Activated CD4-positive, alpha-beta memory T cell treated with anti-CD3 and anti-CD28 coated beads, Interleukin-2, amount 10 ng/mL, durations not matched to agents 7 days and 5 days (primary cell): ENCODE data around the gene EIF3D. TPM values are rescaled to one million over a fixed set of nuclear protein-coding genes. Genes with fewer than 3 reads are reported as not detected.
"Not testable (repeated sequence)": the region's sequence is repeated elsewhere in the genome, so short reads cannot be mapped to it uniquely, and the experiment has no call there.

Experiments used
- CTCF ChIA-PET: fragments of 350-600 bp; sonication (Branson Sonifier 250); formaldehyde crosslinking; loops from one replicate; lab custom pipeline; 2021; ENCODE audit warnings: antibody characterized with exemption, inconsistent platforms; lab: Charles Lee
- POLR2A ChIA-PET: fragments of 350-600 bp; sonication (Branson Sonifier 250); formaldehyde crosslinking; loops from one replicate; lab custom pipeline; 2021; ENCODE audit warnings: antibody characterized with exemption; lab: Charles Lee
- DNase-seq: peaks from one replicate; pipeline ENCODE4 v3.0.0-alpha.2; 2020
- H3K27ac Mint-ChIP-seq: one replicate; pipeline ENCODE4 v1.8.0; 2021; ENCODE audit warnings: mild to moderate bottlenecking, mixed read lengths
- H3K27me3 Mint-ChIP-seq: one replicate; pipeline ENCODE4 v1.8.0; 2021; ENCODE audit warnings: mixed read lengths
- H3K36me3 Mint-ChIP-seq: one replicate; pipeline ENCODE4 v1.8.0; 2021; ENCODE audit warnings: low read depth, mixed read lengths
- H3K4me1 Mint-ChIP-seq: one replicate; pipeline ENCODE4 v1.8.0; 2021; ENCODE audit warnings: mixed read lengths
- H3K4me3 Mint-ChIP-seq: one replicate; pipeline ENCODE4 v1.8.0; 2021; ENCODE audit warnings: mild to moderate bottlenecking, mixed read lengths
- H3K9me3 Mint-ChIP-seq: one replicate; pipeline ENCODE4 v1.8.0; 2021; ENCODE audit warnings: mixed read lengths
- total RNA-seq, 2 experiments: library from RNA; stranded (reverse); gene quantifications; one replicate each; pipeline ENCODE4 v1.2.3, GENCODE V29; 2021

EIF3D gene
- total RNA-seq, 2 experiments from 2014 or later = 189 to 196 TPM

GRCh38 chr22:36519906-36520305, 9.1 kb downstream of the EIF3D start:
- not testable (repeated sequence) for DNase-seq, H3K4me3 Mint-ChIP-seq, H3K4me1 Mint-ChIP-seq, H3K27me3 Mint-ChIP-seq, H3K27ac Mint-ChIP-seq, H3K9me3 Mint-ChIP-seq
- ChIA-PET CTCF (interaction anchor here (4.6 kb wide), 1 partner anchor 10 kb away, joined by 22 read pairs; no protein-coding TSS in a partner anchor), POLR2A (interaction anchor here (1.1 to 2.7 kb wide), 3 partner anchors 9 to 21 kb away, joined by 3 to 17 read pairs (median 5); partner anchors contain the start of gene EIF3D)
- H3K36me3 Mint-ChIP-seq = peaks cover 91% of the 10 kb centered on the region

GRCh38 chr22:36514766-36515165, 14.2 kb downstream of the EIF3D start:
- no peaks in the 10 kb centered on the region for H3K9me3 Mint-ChIP-seq
- H3K4me3 Mint-ChIP-seq = no peak overlapping the region
- ChIA-PET POLR2A (no interaction called here), CTCF (no interaction called here)
- DNase-seq = no peak
- H3K27me3 Mint-ChIP-seq = no peaks in the 10 kb centered on the region
- no peaks in the 10 kb centered on the region for H3K4me1 Mint-ChIP-seq
- peaks cover 82% of the 10 kb centered on the region for H3K36me3 Mint-ChIP-seq
- H3K27ac Mint-ChIP-seq = no peak overlapping the region

GRCh38 chr22:36512991-36513390, 16.0 kb downstream of the EIF3D start:
- Mint-ChIP-seq H3K4me1 (peaks cover 1% of the 10 kb centered on the region), H3K9me3 (no peaks in the 10 kb centered on the region), H3K27me3 (no peaks in the 10 kb centered on the region), H3K4me3 (no peak overlapping the region), H3K27ac (no peak overlapping the region), H3K36me3 (peaks cover 68% of the 10 kb centered on the region)
- DNase-seq = no peak
- POLR2A ChIA-PET = interaction anchor here (1.2 to 7.2 kb wide), 3 partner anchors 8 to 16 kb away, joined by 3 to 66 read pairs (median 3); partner anchors contain the start of gene EIF3D
- CTCF ChIA-PET = interaction anchor here (0.8 kb wide), 1 partner anchor 15 kb away, joined by 3 read pairs; no protein-coding TSS in a partner anchor

GRCh38 chr22:36512333-36512732, 16.6 kb downstream of the EIF3D start:
- no peaks in the 10 kb centered on the region for H3K9me3 Mint-ChIP-seq
- POLR2A ChIA-PET = interaction anchor here (1.2 to 7.2 kb wide), 4 partner anchors 9 to 16 kb away, joined by 3 to 66 read pairs (median 4); partner anchors contain the start of gene EIF3D
- CTCF ChIA-PET = interaction anchor here (0.8 kb wide), 1 partner anchor 15 kb away, joined by 3 read pairs; no protein-coding TSS in a partner anchor
- no peak overlapping the region for H3K4me3 Mint-ChIP-seq
- H3K4me1 Mint-ChIP-seq = peaks cover 5% of the 10 kb centered on the region
- H3K27me3 Mint-ChIP-seq = no peaks in the 10 kb centered on the region
- DNase-seq = no peak
- H3K27ac Mint-ChIP-seq = no peak overlapping the region
- peaks cover 65% of the 10 kb centered on the region for H3K36me3 Mint-ChIP-seq

- Mint-ChIP-seq H3K27me3 (no peaks in the 10 kb centered on the region), H3K9me3 (no peaks in the 10 kb centered on the region), H3K4me1 (peaks cover 10% of the 10 kb centered on the region), H3K36me3 (peaks cover 54% of the 10 kb centered on the region), H3K4me3 (no peak overlapping the region), H3K27ac (peak overlapping the region; percentile 9)
- ChIA-PET CTCF (interaction anchor here (0.7 to 3.0 kb wide), 10 partner anchors 10 to 467 kb away, joined by 3 to 22 read pairs (median 4); partner anchors contain the start of gene EIF3D), POLR2A (interaction anchor here (0.7 to 7.2 kb wide), 7 partner anchors 10 to 211 kb away, joined by 3 to 66 read pairs (median 3); partner anchors contain the start of gene EIF3D)
- peak; percentile 41 for DNase-seq
Observed at GRCh38 chr22:36510966-36511881, 17.7 kb downstream of the EIF3D start.

- no peak overlapping the region for H3K27ac Mint-ChIP-seq
- peaks cover 14% of the 10 kb centered on the region for H3K4me1 Mint-ChIP-seq
Observed at GRCh38 chr22:36510384-36510783, 18.6 kb downstream of the EIF3D start.

GRCh38 chr22:36507518-36508010, 21.4 kb downstream of the EIF3D start:
- ChIA-PET CTCF (interaction anchor here (1.4 to 1.6 kb wide), 2 partner anchors 21 to 207 kb away, joined by 6 to 7 read pairs; no protein-coding TSS in a partner anchor), POLR2A (interaction anchor here (0.8 to 7.2 kb wide), 18 partner anchors 9 to 642 kb away, joined by 3 to 66 read pairs (median 4); partner anchors contain the start of genes EIF3D, IFT27, IL2RB and TXN2)
- Mint-ChIP-seq H3K4me3 (peak overlapping the region; percentile 8), H3K27me3 (no peaks in the 10 kb centered on the region), H3K4me1 (peaks cover 23% of the 10 kb centered on the region), H3K27ac (no peak overlapping the region), H3K36me3 (peaks cover 26% of the 10 kb centered on the region), H3K9me3 (no peaks in the 10 kb centered on the region)
- no peak for DNase-seq

More at GRCh38 chr22:36510384-36510783, 18.6 kb downstream of the EIF3D start:
- no peaks in the 10 kb centered on the region for H3K27me3 Mint-ChIP-seq
- DNase-seq = no peak
- no peak overlapping the region for H3K4me3 Mint-ChIP-seq
- ChIA-PET POLR2A (interaction anchor here (0.7 to 7.2 kb wide), 7 partner anchors 10 to 232 kb away, joined by 3 to 66 read pairs (median 3); partner anchors contain the start of genes EIF3D and TXN2), CTCF (interaction anchor here (1.1 to 3.0 kb wide), 5 partner anchors 11 to 264 kb away, joined by 5 to 22 read pairs (median 6); partner anchors contain the start of gene EIF3D)
- no peaks in the 10 kb centered on the region for H3K9me3 Mint-ChIP-seq
- H3K36me3 Mint-ChIP-seq = peaks cover 46% of the 10 kb centered on the region

- ChIA-PET CTCF (interaction anchor here (1.4 to 1.6 kb wide), 2 partner anchors 20 to 206 kb away, joined by 6 to 7 read pairs; no protein-coding TSS in a partner anchor), POLR2A (interaction anchor here (0.8 to 7.2 kb wide), 20 partner anchors 9 to 643 kb away, joined by 3 to 66 read pairs (median 4); partner anchors contain the start of genes APOL2, EIF3D, IFT27 and IL2RB)
- no peaks in the 10 kb centered on the region for H3K27me3 Mint-ChIP-seq
- H3K4me3 Mint-ChIP-seq = peak within 1 kb of the TSS; percentile 67
- no peak within 1 kb of the TSS for H3K27ac Mint-ChIP-seq
- no peaks in the 10 kb centered on the region for H3K9me3 Mint-ChIP-seq
- H3K36me3 Mint-ChIP-seq = peaks cover 19% of the 10 kb centered on the region
- H3K4me1 Mint-ChIP-seq = peaks cover 23% of the 10 kb centered on the region
- peak; percentile 93 for DNase-seq
Observed at GRCh38 chr22:36506637-36507517, 22.1 kb downstream of the EIF3D start, which contains the start of gene FOXRED2. TSS of gene FOXRED2 (minus strand) at chr22:36507040. CDS start at chr22:36506422, 618 bp downstream.

GRCh38 chr22:36505998-36506635, 22.8 kb downstream of the EIF3D start:
- no peak overlapping the region for H3K27ac Mint-ChIP-seq
- ChIA-PET CTCF (interaction anchor here (1.6 kb wide), 1 partner anchor 20 kb away, joined by 7 read pairs; no protein-coding TSS in a partner anchor), POLR2A (interaction anchor here (0.9 to 7.2 kb wide), 7 partner anchors 8 to 267 kb away, joined by 3 to 66 read pairs (median 5); partner anchors contain the start of genes APOL2, EIF3D and TXN2)
- DNase-seq = no peak
- H3K4me3 Mint-ChIP-seq = peak overlapping the region; percentile 67
- no peaks in the 10 kb centered on the region for H3K27me3 Mint-ChIP-seq
- peaks cover 14% of the 10 kb centered on the region for H3K36me3 Mint-ChIP-seq
- peaks cover 23% of the 10 kb centered on the region for H3K4me1 Mint-ChIP-seq
- H3K9me3 Mint-ChIP-seq = no peaks in the 10 kb centered on the region

- H3K27ac Mint-ChIP-seq = no peak overlapping the region
- no peaks in the 10 kb centered on the region for H3K4me1 Mint-ChIP-seq
- H3K9me3 Mint-ChIP-seq = no peaks in the 10 kb centered on the region
- DNase-seq = no peak
- H3K27me3 Mint-ChIP-seq = no peaks in the 10 kb centered on the region
- H3K4me3 Mint-ChIP-seq = no peak overlapping the region
- H3K36me3 Mint-ChIP-seq = peaks cover 15% of the 10 kb centered on the region
- ChIA-PET POLR2A (interaction anchor here (1.8 kb wide), 1 partner anchor 9 kb away, joined by 7 read pairs; the partner anchor contains the start of gene FOXRED2), CTCF (interaction anchor here (0.6 kb wide), 1 partner anchor 339 kb away, joined by 3 read pairs; no protein-coding TSS in a partner anchor)
Observed at GRCh38 chr22:36497910-36498665, 30.9 kb downstream of the EIF3D start.
